ENCODE data around the gene EVL.

GRCh38 chr14:100051543-100051942 is 13.7 kb upstream of the EVL start:
- TF ChIP-seq POU2F2 (IDR thresholded peaks at IDR 0.05; ENCODE audit: low read depth, low read length) (no peak), POLR2A (IDR thresholded peaks at IDR 0.05; ENCODE audit: low read depth, low read length) (no peak), POLR2AphosphoS5 (IDR thresholded peaks at IDR 0.05; ENCODE audit: low read depth, low read length) (no peak)

Data from GM12891 (cell line).